Measurements from ENCODE around the gene SEMA4D.

SEMA4D gene

GRCh38 chr9:89471390-89471789 is 26.5 kb downstream of the SEMA4D start:
- ChIA-PET POLR2A (interaction anchor here (0.6 kb wide), 1 partner anchor 8 kb away, joined by 4 read pairs; no protein-coding TSS in a partner anchor), CTCF (interaction anchor here (0.9 to 2.2 kb wide), 6 partner anchors 9 to 77 kb away, joined by 3 to 7 read pairs (median 3); no protein-coding TSS in a partner anchor)
- no peak for DNase-seq (ENCODE audit: extremely low spot score)
- TF ChIP-seq CTCF (IDR thresholded peaks at IDR 0.05; ENCODE audit: control extremely low read depth, extremely low read depth, low read depth, missing control alignments) = no peak

DNA sequence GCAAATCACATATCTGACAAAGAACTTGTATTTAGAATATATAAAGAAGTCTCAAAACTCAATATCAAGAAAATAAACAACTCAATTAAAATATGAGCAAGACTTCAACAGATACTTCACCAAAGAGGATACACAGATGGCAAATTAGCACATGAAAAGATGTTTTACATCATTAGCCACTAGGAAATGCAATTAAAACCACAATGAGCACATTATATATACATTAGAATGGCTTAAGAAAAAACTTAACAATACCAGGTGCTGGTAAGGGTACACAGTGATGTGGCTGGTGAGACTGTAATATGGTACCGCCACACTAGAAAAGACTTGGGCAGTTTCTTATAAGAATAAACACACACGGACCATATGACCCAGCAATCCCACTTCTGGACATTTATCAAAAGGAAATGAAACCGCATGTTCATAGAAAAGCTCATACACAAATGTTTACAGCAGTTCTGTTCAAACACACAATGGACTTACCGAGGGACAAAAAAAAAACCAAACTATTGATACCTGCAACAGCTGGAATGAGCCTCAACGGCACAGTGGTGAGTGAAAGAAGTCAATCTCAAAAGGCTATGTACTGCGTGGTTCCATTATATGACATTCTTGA is 27.6 kb downstream of the SEMA4D start:
- CTCF ChIA-PET = interaction anchor here (1.0 to 2.2 kb wide), 9 partner anchors 8 to 78 kb away, joined by 3 to 7 read pairs (median 3); no protein-coding TSS in a partner anchor
- TF ChIP-seq CTCF (IDR thresholded peaks at IDR 0.05; ENCODE audit: control extremely low read depth, extremely low read depth, low read depth, missing control alignments) = no peak
- DNase-seq (ENCODE audit: extremely low spot score) = no peak
- POLR2A ChIA-PET = no interaction called here

GRCh38 chr9:89469003-89469402 is 28.9 kb downstream of the SEMA4D start:
- no peak for TF ChIP-seq CTCF (IDR thresholded peaks at IDR 0.05; ENCODE audit: control extremely low read depth, extremely low read depth, low read depth, missing control alignments)

DNA sequence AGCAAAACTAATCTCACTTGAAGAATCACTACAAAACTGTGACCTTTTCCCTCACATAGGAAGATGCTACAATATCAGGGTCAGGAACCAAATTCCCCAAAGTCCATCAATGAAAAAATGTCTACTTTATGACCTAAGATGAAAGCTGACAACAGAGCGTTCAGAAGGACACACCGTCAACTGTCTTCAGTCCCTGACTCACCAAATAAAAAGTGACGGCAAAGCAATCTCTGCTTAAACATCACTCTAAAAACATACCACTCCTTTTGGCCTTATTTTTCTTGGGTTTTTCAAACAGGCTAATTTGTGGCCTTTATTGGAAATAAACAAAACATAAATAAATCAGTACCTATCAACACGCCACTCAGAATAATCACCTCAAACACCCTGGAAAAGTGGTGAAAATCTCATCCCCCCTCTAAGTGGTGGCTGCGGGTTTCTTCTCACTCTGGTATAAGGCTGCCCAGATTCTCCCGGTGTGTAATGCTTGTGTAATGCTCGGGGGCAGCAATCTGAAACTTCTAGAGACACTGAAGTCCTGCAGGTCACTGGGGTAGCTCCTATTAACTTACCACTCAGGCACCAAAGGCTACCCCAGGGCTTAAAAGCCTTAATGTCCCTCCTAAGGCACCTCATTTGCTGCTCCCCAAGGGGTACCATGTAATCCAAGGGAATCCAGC is 29.5 kb downstream of the SEMA4D start:
- CTCF ChIA-PET = interaction anchor here (0.8 to 1.6 kb wide), 3 partner anchors 9 to 58 kb away, joined by 3 read pairs; no protein-coding TSS in a partner anchor
- no peak for DNase-seq (ENCODE audit: extremely low spot score)
- POLR2A ChIA-PET = no interaction called here
- TF ChIP-seq CTCF (IDR thresholded peaks at IDR 0.05; ENCODE audit: control extremely low read depth, extremely low read depth, low read depth, missing control alignments) = no peak

More at GRCh38 chr9:89469003-89469402, 28.9 kb downstream of the SEMA4D start:
- ChIA-PET POLR2A (no interaction called here), CTCF (interaction anchor here (1.7 kb wide), 1 partner anchor 20 kb away, joined by 4 read pairs; no protein-coding TSS in a partner anchor)
- no peak for DNase-seq (ENCODE audit: extremely low spot score)

DNA sequence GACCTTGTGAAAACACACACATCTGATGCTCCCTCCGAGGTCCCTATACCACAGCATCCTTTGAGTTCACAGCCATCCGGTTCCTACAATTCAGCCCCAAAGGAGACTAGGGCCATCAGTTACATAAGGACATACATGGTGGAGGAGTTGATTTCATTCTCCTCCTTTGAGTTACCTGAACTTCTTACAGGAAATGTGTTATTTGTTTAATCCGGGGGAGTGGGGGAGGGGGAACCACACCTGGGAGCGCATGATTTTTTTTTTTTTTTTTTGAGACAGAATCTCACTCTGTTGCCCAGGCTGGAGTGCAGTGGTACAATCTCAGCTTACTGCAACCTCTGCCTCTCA is 30.7 kb downstream of the SEMA4D start:
- TF ChIP-seq CTCF (IDR thresholded peaks at IDR 0.05; ENCODE audit: control extremely low read depth, extremely low read depth, low read depth, missing control alignments) = no peak
- POLR2A ChIA-PET = no interaction called here
- DNase-seq (ENCODE audit: extremely low spot score) = no peak
- CTCF ChIA-PET = interaction anchor here (1.0 to 1.6 kb wide), 5 partner anchors 14 to 82 kb away, joined by 3 to 5 read pairs (median 4); no protein-coding TSS in a partner anchor

DNA sequence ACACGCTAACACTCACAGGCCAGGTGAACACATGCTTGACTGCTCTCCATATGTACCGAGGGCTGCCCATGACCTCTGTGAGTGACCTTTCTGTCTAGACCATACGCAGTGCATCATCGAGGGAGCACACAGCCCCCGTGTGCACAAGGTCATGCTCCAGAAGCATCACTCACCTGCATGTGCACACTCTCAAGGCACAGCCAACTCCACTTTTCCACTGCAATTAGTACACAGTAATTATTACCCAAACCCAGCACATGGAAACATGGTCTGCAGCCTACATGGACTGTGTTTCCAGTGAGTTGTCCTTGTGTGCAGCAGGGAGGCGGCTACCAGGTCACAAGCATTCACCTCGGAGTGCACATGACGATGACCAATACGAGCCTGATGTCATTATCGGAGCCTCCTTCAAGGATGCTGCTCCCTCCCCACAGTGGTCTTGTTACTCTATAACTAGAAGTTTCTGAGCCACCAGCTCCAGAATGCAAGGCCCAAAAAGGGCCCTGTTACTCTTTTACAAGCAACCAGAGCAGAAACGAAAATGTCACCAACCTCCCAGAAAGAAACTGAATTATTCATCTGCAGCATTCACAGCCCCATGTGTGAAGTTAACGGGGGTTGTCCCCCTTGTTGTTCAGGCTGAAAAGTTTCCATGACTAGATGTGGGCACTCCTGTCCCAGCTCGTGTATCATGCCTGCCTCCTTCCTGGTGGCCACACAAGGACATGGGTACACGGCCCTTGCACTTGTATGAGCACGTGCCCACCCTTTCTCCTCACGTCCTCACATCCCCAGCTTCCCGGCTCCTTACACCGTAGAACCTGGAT is 31.2 kb downstream of the SEMA4D start:
- CTCF ChIA-PET = interaction anchor here (1.0 to 1.5 kb wide), 4 partner anchors 13 to 82 kb away, joined by 3 to 5 read pairs (median 4); no protein-coding TSS in a partner anchor
- POLR2A ChIA-PET = interaction anchor here (0.7 kb wide), 1 partner anchor 17 kb away, joined by 4 read pairs; no protein-coding TSS in a partner anchor
- peak; percentile 75 for DNase-seq (ENCODE audit: extremely low spot score)

More for the DNA sequence above, 31.2 kb downstream of the SEMA4D start:
- TF ChIP-seq CTCF (IDR thresholded peaks at IDR 0.05; ENCODE audit: control extremely low read depth, extremely low read depth, low read depth, missing control alignments) = no peak
